HCT116 (cell line): ENCODE results near the gene NR4A1.

Source experiments
- CTCF ChIP-seq, 3 experiments: fragments of 200-600 bp in 1 of 3; sonication (generic) in 1 of 3; IDR thresholded peaks in 2 of 3; conservative IDR thresholded peaks in 1 of 3; 2 replicates each; pipeline ENCODE4 v1.5.1; 2012 to 2017; ENCODE audit warnings: low read depth in 2 of 3, low read length in 2 of 3, antibody characterized with exemption in 1 of 3, borderline replicate concordance in 1 of 3, control low read depth in 1 of 3, mild to moderate bottlenecking in 1 of 3, mixed read lengths in 1 of 3, mixed run types in 1 of 3, moderate library complexity in 1 of 3; ENCODE audit not compliant: insufficient read depth in 1 of 3
- EZH2 ChIP-seq: fragments of 200-600 bp; sonication (generic); IDR thresholded peaks from 2 replicates; pipeline ENCODE4 v1.6.1; 2017; ENCODE audit warnings: antibody characterized with exemption, mixed run types
- POLR2A ChIP-seq: IDR thresholded peaks from 2 replicates; pipeline ENCODE4 v1.7.0; 2011; ENCODE audit warnings: borderline replicate concordance; ENCODE audit not compliant: insufficient read depth, insufficient read length; ENCODE audit errors: extremely low read depth
- POLR2AphosphoS5 ChIP-seq: IDR thresholded peaks from 2 replicates; pipeline ENCODE4 v1.6.1; 2011; ENCODE audit warnings: mild to moderate bottlenecking, low read depth, low read length, moderate library complexity
- SIN3A ChIP-seq: IDR thresholded peaks from 2 replicates; pipeline ENCODE4 v1.6.1; 2012; ENCODE audit warnings: low read depth
- TCF7L2 ChIP-seq: IDR thresholded peaks from 2 replicates; pipeline ENCODE4 v1.7.0; 2011; ENCODE audit warnings: borderline replicate concordance, inconsistent platforms; ENCODE audit not compliant: insufficient read depth, insufficient read length; ENCODE audit errors: extremely low read depth
- ZBTB33 ChIP-seq: IDR thresholded peaks from 2 replicates; pipeline ENCODE4 v1.6.1; 2011; ENCODE audit warnings: mild to moderate bottlenecking, low read length, moderate library complexity; ENCODE audit not compliant: insufficient replicate concordance; ENCODE audit errors: extremely low read depth
- ZNF274 ChIP-seq: fragments of 200-500 bp; sonication (Bioruptor generic); IDR thresholded peaks from 2 replicates; pipeline ENCODE4 v1.6.1; 2014; ENCODE audit warnings: mild to moderate bottlenecking, low read depth, low read length, inconsistent platforms

DNA sequence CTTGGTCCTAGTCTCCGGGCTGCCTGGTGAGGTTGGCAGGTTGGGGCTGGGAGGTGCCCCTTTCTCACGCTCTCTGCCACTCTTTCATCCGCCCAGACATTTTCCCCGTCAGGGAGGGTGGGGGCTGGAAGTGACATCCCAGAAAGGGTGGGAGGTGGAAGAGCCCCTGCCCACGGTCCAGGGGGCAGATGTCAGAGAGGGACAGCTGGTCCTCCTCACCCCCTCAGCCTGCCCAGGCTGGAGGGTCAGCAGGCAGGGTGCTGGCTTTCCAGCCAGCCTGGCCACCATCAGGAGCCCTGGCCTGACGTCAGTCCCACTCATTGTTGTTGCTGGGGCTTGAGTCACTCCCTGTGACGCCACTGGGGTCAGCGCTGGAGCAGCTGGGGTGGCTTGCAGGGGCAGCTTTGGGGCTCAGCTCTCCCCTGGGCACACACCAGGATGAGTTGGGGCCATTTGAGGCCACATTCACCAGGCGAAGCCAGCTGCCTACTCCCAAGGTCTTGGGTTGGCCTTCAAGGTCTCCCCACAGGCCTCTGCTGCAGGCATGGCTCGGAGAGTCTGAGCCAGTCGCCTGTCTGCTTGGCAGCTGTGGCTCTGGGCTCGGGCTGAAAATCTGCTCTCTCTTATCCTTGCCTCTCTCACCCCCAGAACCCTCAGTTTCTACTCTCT, 12.9 kb downstream of the NR4A1 start:
- TF ChIP-seq CTCF (IDR thresholded peaks at IDR 0.05 in 2 of 3, conservative IDR thresholded peaks at IDR 0.05 in 1 of 3; ENCODE audit: borderline replicate concordance in 1 of 3, insufficient read depth in 1 of 3, low read depth in 2 of 3, low read length in 2 of 3), result no peak
- TF ChIP-seq ZNF274, result no peak
- no peak for TF ChIP-seq TCF7L2
- TF ChIP-seq EZH2, result no peak
- TF ChIP-seq POLR2AphosphoS5, result no peak
- no peak for TF ChIP-seq SIN3A
- TF ChIP-seq ZBTB33, result no peak
- no peak for TF ChIP-seq POLR2A
